ENCODE data around the gene XYLT2.

DNA sequence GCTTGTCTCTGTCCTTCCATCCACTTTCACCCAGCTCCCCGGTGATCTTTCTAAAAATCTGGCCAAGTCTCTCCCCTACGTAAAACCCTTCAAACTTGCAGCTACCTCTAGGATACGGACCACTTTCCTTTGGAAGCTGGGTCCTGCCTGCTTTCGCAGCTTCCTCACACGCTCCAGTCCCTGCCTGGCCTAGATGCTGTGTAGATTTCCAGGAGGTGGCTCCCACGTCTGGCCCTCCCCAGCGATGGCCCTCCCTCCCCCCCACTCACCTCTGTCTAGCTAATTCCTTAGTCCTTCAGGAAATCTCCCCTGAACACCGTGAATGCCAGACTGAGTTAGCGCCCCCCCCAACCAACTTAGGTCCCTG lies 52.0 kb downstream of the XYLT2 start:
- TF ChIP-seq CTCF (IDR thresholded peaks at IDR 0.05; ENCODE audit: extremely low read depth in 1 of 2, insufficient read depth in 1 of 2, low read depth in 1 of 2, low read length in 2 of 2) (no peak), POLR2AphosphoS5 (IDR thresholded peaks at IDR 0.05; ENCODE audit: insufficient read depth, low read depth, low read length) (no peak), POLR2A (IDR thresholded peaks at IDR 0.05; ENCODE audit: low read depth, low read length) (no peak), MYC (IDR thresholded peaks at IDR 0.05; ENCODE audit: low read depth, low read length) (no peak), EZH2 (IDR thresholded peaks at IDR 0.05; ENCODE audit: borderline replicate concordance, low read depth, low read length, severe bottlenecking) (no peak), FOS (IDR thresholded peaks at IDR 0.05; ENCODE audit: borderline replicate concordance, insufficient read depth, low read length) (no peak), MAX (IDR thresholded peaks at IDR 0.05; ENCODE audit: insufficient read depth, insufficient read length) (no peak)
